RWPE2 (cell line): ENCODE data around the gene NENF.

ENCODE experiments used
- ATAC-seq: fragments of 200-7000 bp; cut with Tn5 transposase; 3 replicates; pipeline ENCODE4 v1.9.1; 2021; ENCODE audit warnings: low read depth
- DNase-seq: peaks from one replicate; pipeline ENCODE4 v3.0.0-alpha.2; 2020; ENCODE audit warnings: low spot score
- H3K27ac ChIP-seq: fragments of 450-650 bp; 2 replicates; pipeline ENCODE4 v1.5.1; 2017; ENCODE audit warnings: mild to moderate bottlenecking; ENCODE audit not compliant: poor library complexity, severe bottlenecking
- H3K27me3 ChIP-seq: fragments of 250-450 bp; sonication (Bioruptor Pico); 2 replicates; pipeline ENCODE4 v1.5.1; 2021; ENCODE audit warnings: mild to moderate bottlenecking, moderate library complexity; ENCODE audit not compliant: insufficient read depth, poor library complexity, severe bottlenecking
- H3K36me3 ChIP-seq: fragments of 250-450 bp; sonication (Bioruptor Pico); 2 replicates; pipeline ENCODE4 v1.5.1; 2020; ENCODE audit warnings: low read depth, mild to moderate bottlenecking, moderate library complexity
- H3K4me1 ChIP-seq: fragments of 250-450 bp; sonication (Bioruptor Pico); 2 replicates; pipeline ENCODE4 v1.5.1; 2021; ENCODE audit warnings: mild to moderate bottlenecking, moderate library complexity; ENCODE audit not compliant: insufficient read depth, poor library complexity, severe bottlenecking
- H3K4me3 ChIP-seq: fragments of 250-450 bp; sonication (Bioruptor Pico); 2 replicates; pipeline ENCODE4 v1.5.1; 2021; ENCODE audit warnings: mild to moderate bottlenecking, moderate library complexity; ENCODE audit not compliant: severe bottlenecking
- H3K9me3 ChIP-seq: fragments of 250-450 bp; sonication (Bioruptor Pico); 2 replicates; pipeline ENCODE4 v1.5.1; 2021; ENCODE audit warnings: mild to moderate bottlenecking, moderate library complexity; ENCODE audit not compliant: severe bottlenecking
- CTCF ChIP-seq: fragments of 450-650 bp; IDR thresholded peaks from one replicate; pipeline ENCODE4 v1.5.1; 2017; ENCODE audit warnings: mild to moderate bottlenecking, moderate library complexity; ENCODE audit not compliant: poor library complexity, severe bottlenecking

NENF gene

GRCh38 chr1:212410231-212410820 lies 22.4 kb upstream of the NENF start:
- H3K36me3 ChIP-seq, result no peaks in the 10 kb centered on the region; the same call in 1 of the 2 replicates
- H3K27me3 ChIP-seq, result no peaks in the 10 kb centered on the region
- ATAC-seq (no peak), DNase-seq (no peak)
- TF ChIP-seq CTCF, result no peak
- no peaks in the 10 kb centered on the region for H3K9me3 ChIP-seq
- no peaks in the 10 kb centered on the region for H3K4me1 ChIP-seq
- H3K27ac ChIP-seq, result no peak overlapping the region
- H3K4me3 ChIP-seq, result no peak overlapping the region

- no peaks in the 10 kb centered on the region; the same call in 1 of the 2 replicates for H3K36me3 ChIP-seq
- H3K27me3 ChIP-seq, result no peaks in the 10 kb centered on the region
- H3K4me1 ChIP-seq, result no peaks in the 10 kb centered on the region
- TF ChIP-seq CTCF, result no peak
- DNase-seq (no peak), ATAC-seq (no peak)
- H3K4me3 ChIP-seq, result no peak overlapping the region
- H3K27ac ChIP-seq, result no peak overlapping the region
- H3K9me3 ChIP-seq, result no peaks in the 10 kb centered on the region
These were observed 20.3 kb upstream of the NENF start for GRCh38 chr1:212412374-212412773.

- TF ChIP-seq CTCF, result no peak
- H3K36me3 ChIP-seq, result no peaks in the 10 kb centered on the region
- no peaks in the 10 kb centered on the region for H3K9me3 ChIP-seq
- peak; percentile 37; the same call in 2 of the 3 replicates for ATAC-seq
- no peak overlapping the region for H3K27ac ChIP-seq
- no peaks in the 10 kb centered on the region for H3K27me3 ChIP-seq
- H3K4me3 ChIP-seq, result peak overlapping the region; percentile 69
- no peak for DNase-seq
- H3K4me1 ChIP-seq, result no peaks in the 10 kb centered on the region
These were observed 18.8 kb upstream of the NENF start for GRCh38 chr1:212413902-212414327.

- peak within 1 kb of the TSS; percentile 69 for H3K4me3 ChIP-seq
- no peak for TF ChIP-seq CTCF
- H3K36me3 ChIP-seq, result no peaks in the 10 kb centered on the region
- no peak within 1 kb of the TSS for H3K27ac ChIP-seq
- H3K9me3 ChIP-seq, result no peaks in the 10 kb centered on the region
- no peaks in the 10 kb centered on the region for H3K4me1 ChIP-seq
- ATAC-seq, result peak; percentile 89
- no peaks in the 10 kb centered on the region for H3K27me3 ChIP-seq
- DNase-seq, result peak; percentile 68
These were observed 18.2 kb upstream of the NENF start, which contains the start of gene PACC1 for GRCh38 chr1:212414328-212415106. TSS of gene PACC1 (minus strand) at chr1:212414886. CDS start at chr1:212414757, 129 bp downstream.
